Kidney (tissue), 14 donors: Measurements from ENCODE around the gene ARHGAP22. TPM values are rescaled to one million over a fixed set of nuclear protein-coding genes. Genes with fewer than 3 reads are reported as not detected.

Source experiments
- DNase-seq, 5 donors: peaks; one replicate each; pipeline ENCODE4 v3.0.0-alpha.2; 2013 to 2020
- FAIRE-seq: peaks from 2 replicates; lab custom pipeline; 2012; peaks lifted over from hg19 to GRCh38; lab: Jason Lieb, UNC
- H3K27ac ChIP-seq, 2 donors: one replicate each; pipeline ENCODE4 v1.7.0; 2013; ENCODE audit warnings: low read depth in 2 of 2, low read length in 2 of 2, inconsistent platforms in 1 of 2
- H3K27me3 ChIP-seq: one replicate; pipeline ENCODE4 v1.7.1; 2013; ENCODE audit warnings: low read length, inconsistent platforms; ENCODE audit not compliant: control insufficient read depth, insufficient read depth
- H3K36me3 ChIP-seq, 3 donors: one replicate each; pipeline versions ENCODE4 v1.7.0 to v1.7.1; 2013; ENCODE audit warnings: low read length in 3 of 3, control low read depth in 1 of 3, inconsistent platforms in 1 of 3; ENCODE audit not compliant: insufficient read depth in 3 of 3, control insufficient read depth in 2 of 3
- H3K4me1 ChIP-seq, 3 donors: one replicate each; pipeline versions ENCODE4 v1.7.0 to v1.7.1; 2013; ENCODE audit warnings: low read length in 3 of 3, inconsistent platforms in 1 of 3, low read depth in 1 of 3; ENCODE audit not compliant: control insufficient read depth in 2 of 3, insufficient read depth in 2 of 3
- H3K4me3 ChIP-seq, 3 donors: one replicate each; pipeline versions ENCODE4 v1.7.0 to v1.8.1; 2013; ENCODE audit warnings: low read length in 3 of 3, control low read depth in 1 of 3, inconsistent platforms in 1 of 3
- H3K9ac ChIP-seq, 3 donors: one replicate each; pipeline versions ENCODE4 v1.7.0 to v1.7.1; 2013; ENCODE audit warnings: low read length in 3 of 3, control low read depth in 1 of 3, inconsistent platforms in 1 of 3
- H3K9me3 ChIP-seq, 3 donors: one replicate each; pipeline versions ENCODE4 v1.7.0 to v1.7.1; 2013; ENCODE audit warnings: low read length in 3 of 3, control low read depth in 1 of 3, inconsistent platforms in 1 of 3; ENCODE audit not compliant: control insufficient read depth in 2 of 3, insufficient read depth in 1 of 3
- CTCF ChIP-seq: IDR thresholded peaks from 3 replicates; pipeline ENCODE4 v1.5.1; 2012; ENCODE audit warnings: mild to moderate bottlenecking, moderate library complexity, borderline replicate concordance; ENCODE audit not compliant: insufficient read depth; ENCODE audit errors: extremely low read depth
- intact Hi-C: fragments of 100-400 bp; cut with DNase I; formaldehyde crosslinking; loops from one replicate; pipeline ENCODE4 v1.11.1; 2022
- polyA plus RNA-seq: library from polyadenylated mRNA; stranded (reverse); fragments of 350-450 nt; fragmentation: Illumina TruSeq; extraction: RNeasy Lipid Tissue Mini Kit (QIAGEN cat#74804); gene quantifications from one replicate; pipeline ENCODE4 v1.2.3, GENCODE V29; 2014; ENCODE audit warnings: low read depth, low replicate concordance; ENCODE audit not compliant: insufficient read depth
- total RNA-seq: library from RNA; stranded (reverse); fragmentation: NEBNext Ultra II Directional; extraction: Animal tissue kit (Norgen Biotek cat#: 25700); gene quantifications from one replicate; pipeline ENCODE4 v1.2.1, GENCODE V29; 2021
- donor health status: control.
- donor health status: control.
- donor health status: control.
- donor health status: control.
- donor health status: control.
- donor health status: DM: yes; HTN: yes; CAD: no.
- donor health status: Normal renal cell carcinoma (clear cell type).

The ARHGAP22 gene
- total and polyA plus RNA-seq, 2 donors from 2014 or later, result 0.62 to 6.6 TPM

GRCh38 chr10:48545462-48546145 lies 59.3 kb downstream of the ARHGAP22 start:
- DNase-seq, result peak in 2 of 5 donors; percentile 24 to 45
- Histone ChIP-seq H3K4me3 (no peak overlapping the region), H3K36me3 (no peaks in the 10 kb centered on the region), H3K9ac (no peak overlapping the region), H3K27ac (no peak overlapping the region), H3K27me3 (no peaks in the 10 kb centered on the region), H3K9me3 (no peaks in the 10 kb centered on the region), H3K4me1 (no peaks in the 10 kb centered on the region)
- intact Hi-C loops, result no loop called here
- FAIRE-seq, result no peak
- no peak for TF ChIP-seq CTCF

- no peak for TF ChIP-seq CTCF
- no peaks in the 10 kb centered on the region for H3K36me3 ChIP-seq
- H3K4me3 ChIP-seq, result no peak overlapping the region
- no peak overlapping the region for H3K9ac ChIP-seq
- intact Hi-C loops, result no loop called here
- no peak for FAIRE-seq
- no peaks in the 10 kb centered on the region for H3K9me3 ChIP-seq
- H3K27me3 ChIP-seq, result no peaks in the 10 kb centered on the region
- peak in 1 of 5 donors; percentile 45 for DNase-seq
- no peaks in the 10 kb centered on the region for H3K4me1 ChIP-seq
- no peak overlapping the region for H3K27ac ChIP-seq
These were observed 61.6 kb downstream of the ARHGAP22 start for GRCh38 chr10:48543182-48543844.

GRCh38 chr10:48542471-48543181 lies 62.2 kb downstream of the ARHGAP22 start:
- FAIRE-seq, result no peak
- DNase-seq, result peak in 1 of 5 donors; percentile 35
- intact Hi-C loops, result no loop called here

More at GRCh38 chr10:48542471-48543181, 62.2 kb downstream of the ARHGAP22 start:
- no peaks in the 10 kb centered on the region for H3K4me1 ChIP-seq
- no peak overlapping the region for H3K27ac ChIP-seq
- no peaks in the 10 kb centered on the region for H3K27me3 ChIP-seq
- H3K4me3 ChIP-seq, result no peak overlapping the region
- TF ChIP-seq CTCF, result no peak
- H3K9ac ChIP-seq, result no peak overlapping the region
- no peaks in the 10 kb centered on the region for H3K36me3 ChIP-seq
- H3K9me3 ChIP-seq, result no peaks in the 10 kb centered on the region
